Thyroid gland (tissue), 4 donors: ENCODE results near the gene CDK15.

Experiments used
- POLR2A ChIP-seq, 2 donors: fragments of 450-650 bp; IDR thresholded peaks; one replicate each; pipeline ENCODE4 v1.6.1; 2017; ENCODE audit warnings: antibody characterized with exemption in 2 of 2, mild to moderate bottlenecking in 2 of 2, moderate library complexity in 1 of 2
- TF ChIP-seq, protein P1 (sequence below), 6 experiments: fragments of 200-600 bp in 3 of 6; fragments of 450-650 bp in 3 of 6; sonication (generic) in 3 of 6; IDR thresholded peaks; one replicate each; pipeline ENCODE4 v1.5.1; 2016 to 2019; ENCODE audit warnings: antibody characterized with exemption in 6 of 6, mild to moderate bottlenecking in 2 of 6, inconsistent platforms in 1 of 6, moderate library complexity in 1 of 6

DNA sequence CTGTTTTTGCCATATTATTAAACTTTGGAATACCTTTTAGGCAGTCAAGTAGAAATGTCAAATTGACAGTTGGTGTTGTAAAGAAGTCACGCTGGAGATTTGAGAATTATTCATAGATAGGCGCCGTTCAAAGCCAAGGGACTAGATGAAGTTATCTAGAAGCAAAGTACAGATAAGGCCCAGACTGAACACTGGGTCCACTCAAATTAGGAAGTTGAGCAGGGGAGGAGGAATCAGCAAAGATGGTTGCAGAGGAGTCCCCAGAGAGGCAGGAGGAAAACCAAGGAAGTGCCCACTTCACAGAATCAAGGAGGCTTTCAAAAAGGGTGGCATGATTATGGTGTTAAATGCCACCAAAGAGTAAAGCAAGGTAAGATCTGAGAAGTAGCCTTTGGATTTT is 16.0 kb upstream of the CDK15 start:
- TF ChIP-seq, protein P1, sequence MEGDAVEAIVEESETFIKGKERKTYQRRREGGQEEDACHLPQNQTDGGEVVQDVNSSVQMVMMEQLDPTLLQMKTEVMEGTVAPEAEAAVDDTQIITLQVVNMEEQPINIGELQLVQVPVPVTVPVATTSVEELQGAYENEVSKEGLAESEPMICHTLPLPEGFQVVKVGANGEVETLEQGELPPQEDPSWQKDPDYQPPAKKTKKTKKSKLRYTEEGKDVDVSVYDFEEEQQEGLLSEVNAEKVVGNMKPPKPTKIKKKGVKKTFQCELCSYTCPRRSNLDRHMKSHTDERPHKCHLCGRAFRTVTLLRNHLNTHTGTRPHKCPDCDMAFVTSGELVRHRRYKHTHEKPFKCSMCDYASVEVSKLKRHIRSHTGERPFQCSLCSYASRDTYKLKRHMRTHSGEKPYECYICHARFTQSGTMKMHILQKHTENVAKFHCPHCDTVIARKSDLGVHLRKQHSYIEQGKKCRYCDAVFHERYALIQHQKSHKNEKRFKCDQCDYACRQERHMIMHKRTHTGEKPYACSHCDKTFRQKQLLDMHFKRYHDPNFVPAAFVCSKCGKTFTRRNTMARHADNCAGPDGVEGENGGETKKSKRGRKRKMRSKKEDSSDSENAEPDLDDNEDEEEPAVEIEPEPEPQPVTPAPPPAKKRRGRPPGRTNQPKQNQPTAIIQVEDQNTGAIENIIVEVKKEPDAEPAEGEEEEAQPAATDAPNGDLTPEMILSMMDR (IDR thresholded peaks at IDR 0.05), result no peak
- no peak for TF ChIP-seq POLR2A (IDR thresholded peaks at IDR 0.05)
